ENCODE results near the gene SAYSD1.
"Not testable (repeated sequence)": the region's sequence is repeated elsewhere in the genome, so short reads cannot be mapped to it uniquely, and the experiment has no call there.

The SAYSD1 gene

GRCh38 chr6:39114704-39115599 lies at the start of gene SAYSD1:
Gene SAYSD1 (minus strand): TSS chr6:39115186. CDS start chr6:39115089, 97 bp downstream.
- DNase-seq = peak; percentile 98

DNA sequence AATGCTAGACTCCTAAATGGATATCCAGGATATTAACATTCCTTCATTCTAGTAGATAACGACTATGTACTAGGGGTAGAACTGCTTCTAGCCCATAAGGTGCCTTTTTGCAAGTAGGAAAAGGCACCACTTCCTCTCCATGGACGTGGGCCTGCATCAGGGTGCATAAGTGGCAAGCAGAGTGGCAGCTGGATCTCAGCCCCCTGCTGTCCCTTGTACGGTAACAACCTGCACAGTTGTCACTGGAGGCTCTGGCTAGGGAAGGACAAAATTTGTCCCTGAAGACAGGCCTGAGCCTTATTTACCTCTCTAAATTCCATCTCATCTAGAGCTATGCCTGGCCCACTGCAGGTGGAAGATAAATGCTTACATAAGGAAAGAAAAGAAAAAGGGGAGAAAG lies 42.5 kb upstream of the SAYSD1 start:
- DNase-seq = no peak

GRCh38 chr6:39156801-39157200 lies 41.8 kb upstream of the SAYSD1 start:
- no peak for DNase-seq

DNA sequence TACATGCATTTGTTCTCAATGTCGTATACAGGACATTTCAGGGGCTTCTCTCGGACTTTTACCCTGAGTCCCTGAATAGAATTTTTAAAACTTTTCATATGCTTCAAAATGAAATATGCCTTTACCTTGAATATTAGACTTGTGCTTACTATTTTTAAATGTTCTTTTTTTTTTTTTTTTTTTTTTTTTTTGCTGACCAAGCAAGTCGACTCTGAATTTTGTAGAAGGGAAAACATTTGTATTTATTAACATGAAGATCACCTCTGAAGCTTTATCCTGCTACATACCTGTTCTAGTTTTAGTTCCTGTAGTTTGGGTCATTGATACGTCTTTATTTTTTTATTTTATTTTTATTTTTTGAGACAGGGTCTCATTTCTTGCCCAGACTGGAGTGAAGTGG lies 39.7 kb upstream of the SAYSD1 start:
- no peak for DNase-seq

- DNase-seq = no peak
These were observed 38.9 kb upstream of the SAYSD1 start for GRCh38 chr6:39153766-39154397.

GRCh38 chr6:39152262-39152661 lies 37.3 kb upstream of the SAYSD1 start:
- no peak for DNase-seq

DNA sequence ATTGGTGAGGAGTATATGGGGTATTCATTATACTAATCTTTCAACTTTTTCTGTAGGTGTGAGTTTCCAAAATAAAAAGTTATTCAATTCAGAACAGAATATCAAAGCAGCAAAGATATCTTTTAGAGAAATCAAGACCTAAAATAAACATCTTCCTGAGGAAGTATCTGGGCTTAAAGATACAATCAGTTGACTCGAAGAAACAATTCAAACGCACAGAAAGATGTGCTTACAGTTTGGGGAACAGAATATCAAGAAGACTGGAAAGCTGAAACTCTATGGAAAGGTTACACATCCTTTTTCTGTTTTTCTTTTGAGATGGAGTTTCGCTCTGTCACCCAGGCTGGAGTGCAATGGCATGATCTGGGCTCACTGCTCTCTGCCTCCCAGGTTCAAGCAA lies 36.2 kb upstream of the SAYSD1 start:
- DNase-seq = no peak

- DNase-seq = no peak
These were observed 29.6 kb upstream of the SAYSD1 start for GRCh38 chr6:39144481-39145173.

DNA sequence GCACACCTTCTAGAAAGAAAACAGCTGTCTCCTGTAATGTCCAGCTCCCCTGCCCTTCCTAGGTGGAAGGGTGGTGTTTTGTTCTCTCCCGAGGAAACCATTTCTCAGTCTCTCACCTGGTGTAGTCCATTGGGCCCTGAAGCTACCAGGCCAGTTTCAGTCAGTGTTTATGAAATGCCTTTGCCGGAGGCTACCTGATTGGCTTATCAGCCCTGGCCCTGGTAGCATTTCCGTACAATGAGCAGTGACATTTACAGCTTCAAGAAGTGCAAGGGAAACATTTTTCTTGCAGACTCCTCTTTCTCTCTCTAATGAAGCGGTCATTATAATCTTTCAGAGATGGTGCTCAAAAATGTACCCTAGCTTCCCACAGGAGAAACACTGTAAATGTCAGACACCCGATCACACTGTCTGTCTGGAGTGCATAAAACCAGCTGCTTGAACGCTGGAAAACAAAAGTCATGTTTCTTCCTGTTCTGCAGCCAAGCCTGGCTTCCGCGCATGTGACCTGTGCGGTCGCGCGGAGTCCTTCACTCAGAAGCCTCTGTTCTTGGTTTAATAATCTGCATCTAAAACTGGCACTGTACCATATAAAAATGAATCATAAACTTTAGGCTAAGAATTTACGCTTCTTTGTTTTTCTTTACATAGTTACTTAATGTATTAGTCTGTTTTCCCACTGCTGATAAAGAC lies 28.4 kb upstream of the SAYSD1 start:
- DNase-seq = peak; percentile 25

- DNase-seq = no peak
These were observed 25.7 kb upstream of the SAYSD1 start for GRCh38 chr6:39140556-39141167.

DNA sequence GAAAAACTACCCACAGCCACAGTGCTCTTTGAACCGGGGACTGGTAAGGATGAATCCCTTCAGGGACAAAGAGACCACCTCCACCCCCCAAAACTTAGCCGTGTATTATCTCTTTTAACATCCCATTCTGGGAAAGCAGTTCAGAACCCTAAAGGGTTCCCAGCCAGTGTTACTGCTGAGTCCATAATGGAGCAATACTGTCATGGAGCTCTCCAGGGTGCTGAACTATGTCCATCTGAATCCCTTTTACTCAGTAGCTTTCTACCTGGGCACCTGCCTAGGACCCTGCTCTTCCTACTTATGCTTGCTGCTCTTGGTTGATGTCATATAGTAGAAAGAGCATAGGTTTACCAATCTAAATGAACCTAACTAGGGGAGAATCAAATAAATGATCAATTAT lies 22.3 kb upstream of the SAYSD1 start:
- no peak for DNase-seq

DNA sequence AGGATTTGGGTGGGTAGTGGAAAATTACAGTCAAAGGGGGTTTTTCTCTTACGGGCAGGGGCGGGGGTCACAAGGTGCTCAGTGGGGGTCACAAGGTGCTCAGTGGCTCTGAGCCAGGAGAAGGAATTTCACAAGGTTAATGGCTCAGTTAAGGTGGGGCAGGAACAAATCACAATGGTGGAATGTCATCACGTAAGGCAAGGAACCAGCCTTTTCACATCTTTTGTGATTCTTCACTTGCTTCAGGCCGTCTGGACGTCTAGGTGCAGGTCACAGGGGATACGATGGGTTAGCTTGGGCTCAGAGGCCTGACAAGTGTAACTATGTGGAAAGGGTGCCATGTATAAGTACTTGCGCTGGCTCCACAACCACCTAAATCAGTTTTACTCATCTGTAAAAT lies 21.2 kb upstream of the SAYSD1 start:
- not testable (repeated sequence) for DNase-seq

DNA sequence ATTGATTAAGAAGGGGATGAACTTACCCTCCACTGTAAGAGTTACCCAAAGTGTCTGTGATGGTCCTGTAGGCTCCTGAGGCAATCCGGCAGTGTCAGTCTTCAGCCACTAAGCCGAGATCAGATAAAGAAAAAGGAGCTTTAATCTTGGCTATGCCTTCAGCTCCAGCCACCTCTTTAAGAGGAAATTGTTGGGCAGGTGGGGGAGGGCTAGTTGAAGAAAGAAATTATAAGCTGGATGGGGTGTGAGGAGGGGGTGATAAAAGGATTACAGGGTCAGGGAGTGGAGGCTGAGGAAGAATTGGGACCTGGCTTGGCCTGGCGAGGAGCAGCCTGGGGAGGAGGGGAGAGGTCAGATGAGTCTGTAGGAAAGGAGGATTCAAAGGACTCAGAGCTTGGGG lies 19.8 kb upstream of the SAYSD1 start:
- not testable (repeated sequence) for DNase-seq

- DNase-seq = no peak
These were observed 15.7 kb upstream of the SAYSD1 start for GRCh38 chr6:39130691-39131090.

DNA sequence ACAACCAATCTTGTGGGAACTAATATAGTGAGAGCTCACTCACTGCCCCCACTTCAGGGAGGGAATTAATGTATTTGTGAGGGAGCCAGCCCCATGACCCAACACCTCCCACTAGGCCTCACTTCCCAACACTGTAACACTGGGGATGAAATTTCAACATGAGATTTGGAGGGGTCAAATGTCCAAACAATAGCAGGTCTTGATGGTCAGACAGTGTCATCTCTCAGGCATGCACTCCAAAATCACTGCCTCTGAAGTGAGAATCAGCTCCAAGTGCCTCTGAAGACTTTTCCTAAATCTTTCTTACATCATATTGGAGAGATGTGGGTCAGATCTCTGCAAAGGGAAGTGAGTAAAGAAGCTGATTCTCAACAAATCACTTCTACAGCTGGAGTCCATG lies 13.8 kb upstream of the SAYSD1 start:
- no peak for DNase-seq

GRCh38 chr6:39128106-39128505 lies 13.1 kb upstream of the SAYSD1 start:
- no peak for DNase-seq

DNA sequence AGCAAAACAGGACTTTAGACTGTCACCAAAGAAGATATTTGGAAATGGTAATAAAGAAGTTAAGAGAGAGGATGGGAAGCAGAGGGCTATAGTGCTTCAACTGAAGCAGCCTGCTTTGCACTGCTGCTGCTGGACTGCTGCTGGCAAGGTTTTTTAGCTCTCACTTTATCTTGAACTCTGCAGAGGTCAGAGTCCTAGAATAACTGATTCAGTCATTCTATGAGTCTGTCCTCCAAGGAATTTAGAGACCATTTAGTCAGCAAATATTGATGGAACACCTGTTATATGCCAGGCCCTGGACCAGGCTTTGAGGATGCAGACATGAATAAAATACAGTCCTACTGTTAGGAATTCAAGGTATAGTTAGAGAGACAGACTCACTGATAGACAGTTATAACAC lies 9.1 kb upstream of the SAYSD1 start:
- no peak for DNase-seq

DNA sequence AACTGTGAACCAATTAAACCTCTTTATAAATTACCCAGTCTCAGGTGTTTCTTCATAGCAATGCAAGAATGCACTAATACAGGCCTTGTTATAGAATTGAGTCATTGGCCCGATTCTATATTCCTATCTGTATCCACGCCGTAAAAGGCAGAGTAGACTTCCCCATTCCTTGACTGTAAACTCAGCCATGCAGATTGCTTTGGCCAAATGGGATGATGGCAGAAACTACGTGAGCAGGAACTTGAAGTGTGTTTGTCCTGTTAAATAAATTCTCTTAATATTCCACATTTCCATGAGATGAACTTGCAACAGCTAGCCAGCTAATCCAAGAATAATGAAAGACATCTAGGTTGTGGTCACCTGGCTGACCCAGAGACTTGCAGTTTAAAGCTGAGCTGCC lies 3.9 kb upstream of the SAYSD1 start:
- no peak for DNase-seq

- DNase-seq = no peak
These were observed 640 bp downstream of the SAYSD1 start for GRCh38 chr6:39114388-39114703.

DNA sequence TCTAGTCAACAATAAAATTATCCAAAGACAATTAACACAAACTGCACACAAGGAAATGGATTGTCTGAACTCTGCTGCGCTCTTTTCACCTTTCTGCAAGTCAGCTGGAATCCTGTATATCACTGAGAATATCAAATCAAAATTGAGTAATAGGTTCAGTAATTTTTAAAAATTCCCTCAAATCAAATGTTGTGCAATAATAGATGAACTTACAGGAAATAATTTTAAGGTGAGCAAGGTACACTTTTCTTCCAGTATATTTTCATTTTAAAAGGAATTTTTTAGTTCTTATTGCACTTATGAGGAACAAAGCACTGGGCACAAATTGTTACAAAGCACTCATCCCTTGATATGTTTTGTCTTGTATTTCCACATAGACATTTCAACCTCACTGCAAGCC lies 1.2 kb downstream of the SAYSD1 start:
- no peak for DNase-seq

DNA sequence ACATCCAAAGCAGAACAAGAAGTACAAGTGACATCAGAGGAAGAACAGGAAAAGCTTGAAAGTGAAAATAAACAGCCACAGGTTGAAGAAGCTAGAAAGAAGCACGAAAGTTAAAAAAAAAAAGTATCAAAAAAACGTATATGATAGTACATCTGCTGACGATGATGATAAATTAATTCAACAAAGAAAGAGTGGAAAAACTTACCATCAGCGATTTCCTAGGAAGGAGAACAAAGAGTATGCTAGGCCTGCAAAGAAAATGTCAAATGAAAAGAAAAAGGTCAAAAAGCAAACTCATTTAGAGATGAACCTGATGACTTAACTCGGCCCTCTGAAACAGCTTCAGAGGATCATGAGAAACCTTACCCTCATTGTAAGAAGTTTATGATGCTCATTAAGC lies 3.7 kb downstream of the SAYSD1 start:
- no peak for DNase-seq

DNA sequence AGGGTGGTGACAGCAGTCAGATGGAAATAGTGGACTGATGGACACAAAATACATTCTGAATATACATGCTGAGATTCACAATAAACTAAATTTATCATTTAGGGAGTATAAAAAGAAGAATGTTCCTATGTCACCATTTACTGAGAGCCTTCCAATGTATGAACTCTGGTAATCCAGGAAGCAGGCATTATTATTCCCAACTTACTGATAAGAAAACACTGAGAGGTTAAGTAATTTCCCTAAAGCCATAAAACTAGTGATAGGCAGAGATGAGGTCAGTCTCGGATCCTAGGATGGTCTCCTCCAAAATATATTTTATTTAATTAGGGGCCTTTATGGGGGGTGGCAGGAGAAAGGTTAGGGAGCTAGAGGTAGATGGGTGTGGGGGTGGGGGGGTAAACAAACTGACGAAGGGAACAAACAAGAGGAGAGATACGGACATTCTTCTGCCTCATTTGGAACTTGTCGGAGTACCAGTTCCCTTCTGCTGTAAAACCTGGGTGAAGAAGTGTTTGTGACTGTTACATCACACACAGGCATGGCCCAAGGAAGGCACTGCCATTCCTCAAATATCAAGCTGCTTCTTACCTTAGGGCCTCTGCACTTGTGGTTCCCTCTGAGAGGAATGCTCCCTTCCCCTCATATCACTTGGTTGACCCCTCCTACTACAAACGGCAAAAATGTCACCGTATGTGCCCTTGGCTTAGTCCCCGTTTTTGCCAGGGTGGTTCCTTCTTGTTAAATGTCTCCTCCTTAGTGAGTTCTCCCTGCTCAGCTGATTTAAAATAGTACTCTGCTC lies 6.7 kb downstream of the SAYSD1 start:
- no peak for DNase-seq
